HepG2 (cell line): ENCODE measurements around the gene UBE2S. TPM values are rescaled to one million over a fixed set of nuclear protein-coding genes. Genes with fewer than 3 reads are reported as not detected.

Source experiments
- ATAC-seq: fragments of 200-7000 bp; cut with Tn5 transposase; 3 replicates; pipeline ENCODE4 v1.9.1; 2020; ENCODE audit warnings: mild to moderate bottlenecking, moderate library complexity
- BruUV-seq: library from RNA; stranded (reverse); fragments of 400-500 nt; replicated peaks from 2 replicates; lab custom pipeline; 2021; lab: Mats Ljungman, UMichigan
- CTCF ChIA-PET: fragments of 300-600 bp; formaldehyde crosslinking; extraction: SDS; loops from one replicate; lab custom pipeline; 2021; ENCODE audit warnings: low total read pairs, inconsistent platforms, low intra/inter-chr PET ratio; lab: Yijun Ruan, JAX
- POLR2A ChIA-PET: fragments of 350-600 bp; sonication (Branson Sonifier 250); formaldehyde crosslinking; loops from one replicate; lab custom pipeline; 2020; ENCODE audit warnings: antibody characterized with exemption, inconsistent platforms; lab: Yijun Ruan, JAX
- DNase-seq: peaks from one replicate; pipeline ENCODE4 v3.0.0-alpha.2; 2015; ENCODE audit warnings: low spot score
- FAIRE-seq: peaks from 3 replicates; lab custom pipeline; 2011; peaks lifted over from hg19 to GRCh38; lab: Jason Lieb, UNC
- H2AFZ ChIP-seq: one replicate; pipeline ENCODE4 v1.6.1; 2011; ENCODE audit warnings: low read length, inconsistent platforms
- H3K27ac ChIP-seq: fragments of 300-600 bp; 3 replicates; pipeline ENCODE4 v1.8.0; 2011; ENCODE audit warnings: mixed run types, mild to moderate bottlenecking, mixed read lengths, low read length, inconsistent platforms; ENCODE audit not compliant: insufficient read depth; ENCODE audit errors: extremely low read length
- H3K27me3 ChIP-seq, 2 experiments: fragments of 200-600 bp in 1 of 2; 2 replicates in 1 of 2; 3 replicates in 1 of 2; pipeline versions ENCODE4 v1.6.0 to v1.8.0; 2011; ENCODE audit warnings: low read length in 2 of 2, mild to moderate bottlenecking in 2 of 2, moderate library complexity in 2 of 2, inconsistent platforms in 1 of 2; ENCODE audit not compliant: insufficient read depth in 2 of 2, control insufficient read depth in 1 of 2
- H3K36me3 ChIP-seq, 2 experiments: fragments of 200-600 bp in 1 of 2; replicated peaks in 1 of 2; 2 replicates in 1 of 2; 3 replicates in 1 of 2; pipeline versions ENCODE4 v1.5.1 to v1.8.0; 2011; ENCODE audit warnings: low read length in 2 of 2, inconsistent platforms in 1 of 2; ENCODE audit not compliant: insufficient read depth in 2 of 2, control insufficient read depth in 1 of 2
- H3K4me1 ChIP-seq: 2 replicates; pipeline ENCODE4 v1.5.1; 2012; ENCODE audit warnings: low read length, inconsistent platforms; ENCODE audit not compliant: insufficient read depth
- H3K4me2 ChIP-seq: 2 replicates; pipeline ENCODE4 v1.6.0; 2011; ENCODE audit warnings: low read depth, low read length, inconsistent platforms
- H3K4me3 ChIP-seq, 3 experiments: fragments of 200-600 bp in 1 of 3; sonication (generic), shearing (Covaris generic) in 1 of 3; replicated peaks in 1 of 3; 2 replicates each; pipeline ENCODE4 v1.5.1; 2011 to 2016; ENCODE audit warnings: low read length in 3 of 3, inconsistent platforms in 2 of 3, low read depth in 2 of 3, mild to moderate bottlenecking in 2 of 3, control low read depth in 1 of 3, mixed read lengths in 1 of 3; ENCODE audit not compliant: insufficient read depth in 1 of 3
- H3K79me2 ChIP-seq: one replicate; pipeline ENCODE4 v1.6.1; 2011; ENCODE audit warnings: low read length, inconsistent platforms; ENCODE audit not compliant: insufficient read depth
- H3K9ac ChIP-seq: 2 replicates; pipeline ENCODE4 v1.6.0; 2011; ENCODE audit warnings: mild to moderate bottlenecking, low read depth, low read length, inconsistent platforms; ENCODE audit not compliant: insufficient read depth
- H3K9me3 ChIP-seq: 2 replicates; pipeline ENCODE4 v1.5.1; 2012; ENCODE audit warnings: mild to moderate bottlenecking, low read length
- H4K20me1 ChIP-seq: 2 replicates; pipeline ENCODE4 v1.6.0; 2011; ENCODE audit warnings: inconsistent platforms, mild to moderate bottlenecking, low read length, moderate library complexity; ENCODE audit not compliant: insufficient read depth
- ATF1 ChIP-seq: IDR thresholded peaks from 2 replicates; pipeline ENCODE4 v1.6.1; 2016; ENCODE audit warnings: mild to moderate bottlenecking, control low read depth
- CERS6 ChIP-seq: sonication (generic); formaldehyde crosslinking; IDR thresholded peaks from 2 replicates; pipeline ENCODE4 v1.5.0; 2020; ENCODE audit warnings: missing genetic modification reagents
- CREB1 ChIP-seq, 2 experiments: fragments of 450-650 bp in 1 of 2; IDR thresholded peaks; 2 replicates each; pipeline ENCODE4 v1.6.1; 2016 to 2017; ENCODE audit warnings: control low read depth in 1 of 2, mild to moderate bottlenecking in 1 of 2, missing compliant biosample characterization in 1 of 2, missing genetic modification characterization in 1 of 2
- DNMT1 ChIP-seq: sonication (generic); formaldehyde crosslinking; IDR thresholded peaks from 2 replicates; pipeline ENCODE4 v1.5.1; 2020; ENCODE audit warnings: mild to moderate bottlenecking, missing genetic modification reagents
- GABPB1 ChIP-seq: IDR thresholded peaks from 2 replicates; pipeline ENCODE4 v1.6.1; 2016; ENCODE audit warnings: mild to moderate bottlenecking, missing genetic modification reagents, moderate library complexity, missing compliant biosample characterization
- GTF2F1 ChIP-seq: fragments of 150-350 bp; IDR thresholded peaks from 2 replicates; pipeline ENCODE4 v1.6.1; 2014; ENCODE audit warnings: low read length
- MAFK ChIP-seq, 2 experiments: IDR thresholded peaks in 1 of 2; conservative IDR thresholded peaks in 1 of 2; 2 replicates each; pipeline ENCODE4 v1.6.1; 2011; ENCODE audit warnings: improper control_type of control experiment in 2 of 2, low read length in 2 of 2
- NBN ChIP-seq: fragments of 450-650 bp; conservative IDR thresholded peaks from 2 replicates; pipeline ENCODE4 v1.6.1; 2017
- SMC3 ChIP-seq: IDR thresholded peaks from 2 replicates; pipeline ENCODE4 v1.6.1; 2011; ENCODE audit warnings: low read length, improper control_type of control experiment
- SP1 ChIP-seq, 2 experiments: fragments of 450-650 bp in 1 of 2; sonication (generic) in 1 of 2; formaldehyde crosslinking in 1 of 2; IDR thresholded peaks; 2 replicates each; pipeline versions ENCODE4 v1.4.0 to v1.6.1; 2016 to 2020; ENCODE audit warnings: missing genetic modification reagents in 1 of 2
- SPEN ChIP-seq: sonication (generic); formaldehyde crosslinking; IDR thresholded peaks from 2 replicates; pipeline ENCODE4 v1.5.1; 2020; ENCODE audit warnings: low read depth, mild to moderate bottlenecking, missing genetic modification reagents
- ZFX ChIP-seq: sonication (generic); formaldehyde crosslinking; IDR thresholded peaks from 2 replicates; pipeline ENCODE4 v1.4.0; 2020; ENCODE audit warnings: mild to moderate bottlenecking, low read depth, missing genetic modification reagents, moderate library complexity
- ZFY ChIP-seq: sonication (generic); formaldehyde crosslinking; IDR thresholded peaks from 2 replicates; pipeline ENCODE4 v1.4.0; 2020; ENCODE audit warnings: missing genetic modification reagents
- ZNF343 ChIP-seq: sonication (generic); formaldehyde crosslinking; IDR thresholded peaks from 2 replicates; pipeline ENCODE4 v1.4.0; 2020; ENCODE audit warnings: mild to moderate bottlenecking, missing genetic modification reagents
- ZNF569 ChIP-seq: sonication (generic); formaldehyde crosslinking; IDR thresholded peaks from 2 replicates; pipeline ENCODE4 v1.5.0; 2020; ENCODE audit warnings: mild to moderate bottlenecking, missing genetic modification reagents, moderate library complexity, borderline replicate concordance
- ZNF687 ChIP-seq: sonication (generic); formaldehyde crosslinking; IDR thresholded peaks from 2 replicates; pipeline ENCODE4 v1.5.1; 2020; ENCODE audit warnings: mild to moderate bottlenecking, missing genetic modification reagents, moderate library complexity
- WGBS: methylation state at CpG from one replicate; pipeline ENCODE4 v1.1.6; 2017; ENCODE audit warnings: low lambda C conversion rate; 5-methylcytosine and 5-hydroxymethylcytosine counted together
- in situ Hi-C: cut with HindIII; loops from 2 replicates; pipeline ENCODE4 v1.10.0; 2017; ENCODE audit warnings: low pct_unique_long_range_greater_than_20kb; ENCODE audit not compliant: extremely low pct_ligation_motif_present
- intact Hi-C: fragments of 100-400 bp; cut with micrococcal nuclease; formaldehyde crosslinking; loops from one replicate; pipeline ENCODE4 v1.10.0; 2022; ENCODE audit not compliant: unreplicated experiment
- polyA plus RNA-seq, 8 experiments: library from polyadenylated mRNA; depleted of rRNA in 3 of 8; stranded (reverse) in 7 of 8; unstranded in 1 of 8; fragments of >200 nt; fragmentation: Illumina TruSeq in 4 of 8; extraction: Trizol in 4 of 8; gene quantifications; 2 replicates each; pipeline versions ENCODE4 v1.2.1 to v1.2.3, GENCODE V29; 2011 to 2016; ENCODE audit warnings: low read depth in 4 of 8, missing spikeins in 1 of 8, mixed read lengths in 1 of 8; ENCODE audit not compliant: insufficient read depth in 1 of 8
- total RNA-seq, 5 experiments: library from RNA; depleted of rRNA; stranded (reverse); fragments of >200 nt; fragmentation: Illumina TruSeq; extraction: Trizol; gene quantifications; 2 replicates each; pipeline ENCODE4 v1.2.3, GENCODE V29; 2016; ENCODE audit warnings: low read depth in 1 of 5
- TF ChIP-seq, protein P1 (sequence below): sonication (generic); formaldehyde crosslinking; IDR thresholded peaks from 2 replicates; pipeline ENCODE4 v1.4.0; 2020; ENCODE audit warnings: missing genetic modification reagents

The UBE2S gene
- total and polyA plus RNA-seq, 2 of the 13 experiments (the other 11 are each of a cell fraction or from before 2014, with no cell fraction given) = 32.2 to 39.3 TPM

GRCh38 chr19:55353803-55354697 is 53.5 kb downstream of the UBE2S start:
- ChIA-PET POLR2A (interaction anchor here (1.8 kb wide), 1 partner anchor 15 kb away, joined by 4 read pairs; the partner anchor contains the start of gene KMT5C), CTCF (no interaction called here)
- 0 out of 2 replicates have a peak, but pooled peaks cover 4% of the 10 kb centered on the region for H4K20me1 ChIP-seq
- no peak overlapping the region for H3K27ac ChIP-seq
- H3K9ac ChIP-seq = 0 out of 2 replicates have a peak overlapping the region, but pooled peaks have one; percentile 29
- no peaks in the 10 kb centered on the region for H3K9me3 ChIP-seq
- WGBS = under 1% methylated on average over 27 of the region's 72 CpGs
- no peaks in the 10 kb centered on the region for H3K79me2 ChIP-seq
- intact Hi-C loops = no loop called here
- DNase-seq = no peak
- peak; percentile 75 for ATAC-seq
- BruUV-seq = no TSS peak
- peak overlapping the region; percentile 30 to 74 (median 65) for H3K4me3 ChIP-seq
- H3K27me3 ChIP-seq = peaks cover 10 to 62% of the 10 kb centered on the region in 2 experiments; a peak in 4 of 5 replicates
- peak overlapping the region; percentile 88 for H3K4me2 ChIP-seq
- peaks cover 19% of the 10 kb centered on the region for H3K4me1 ChIP-seq
- H3K36me3 ChIP-seq = no peaks in the 10 kb centered on the region
- no peak overlapping the region for H2AFZ ChIP-seq
- in situ Hi-C loops = no loop called here
- FAIRE-seq = no peak
- no peak for TF ChIP-seq ATF1 (CRISPR knock-in tag)
- no peak for TF ChIP-seq NBN
- TF ChIP-seq MAFK (conservative IDR thresholded peaks at IDR 0.05 in 1 of 2, IDR thresholded peaks at IDR 0.05 in 1 of 2; ENCODE audit: low read length in 2 of 2) = no peak
- 0 out of 2 replicates have a peak, but pooled peaks have one; percentile 15 for TF ChIP-seq SPEN (CRISPR knock-in tag)
- 0 out of 2 replicates have a peak, but pooled peaks have one; percentile 26 for TF ChIP-seq CERS6
- TF ChIP-seq, protein P1, sequence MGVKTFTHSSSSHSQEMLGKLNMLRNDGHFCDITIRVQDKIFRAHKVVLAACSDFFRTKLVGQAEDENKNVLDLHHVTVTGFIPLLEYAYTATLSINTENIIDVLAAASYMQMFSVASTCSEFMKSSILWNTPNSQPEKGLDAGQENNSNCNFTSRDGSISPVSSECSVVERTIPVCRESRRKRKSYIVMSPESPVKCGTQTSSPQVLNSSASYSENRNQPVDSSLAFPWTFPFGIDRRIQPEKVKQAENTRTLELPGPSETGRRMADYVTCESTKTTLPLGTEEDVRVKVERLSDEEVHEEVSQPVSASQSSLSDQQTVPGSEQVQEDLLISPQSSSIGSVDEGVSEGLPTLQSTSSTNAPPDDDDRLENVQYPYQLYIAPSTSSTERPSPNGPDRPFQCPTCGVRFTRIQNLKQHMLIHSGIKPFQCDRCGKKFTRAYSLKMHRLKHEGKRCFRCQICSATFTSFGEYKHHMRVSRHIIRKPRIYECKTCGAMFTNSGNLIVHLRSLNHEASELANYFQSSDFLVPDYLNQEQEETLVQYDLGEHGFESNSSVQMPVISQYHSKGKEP (CRISPR knock-in tag) = no peak
- TF ChIP-seq SP1 (IDR thresholded peaks at IDR 0.05) = no peak
- TF ChIP-seq SP1 (CRISPR knock-in tag; IDR thresholded peaks at IDR 0.05) = peak; percentile 79
- no peak for TF ChIP-seq ZNF569 (CRISPR knock-in tag)
- no peak for TF ChIP-seq ZNF343 (CRISPR knock-in tag)
- no peak for TF ChIP-seq CREB1 (IDR thresholded peaks at IDR 0.05)
- no peak for TF ChIP-seq CREB1 (CRISPR knock-in tag; IDR thresholded peaks at IDR 0.05)
- TF ChIP-seq ZFX (CRISPR knock-in tag) = peak; percentile 22; the same call in 1 of the 2 replicates
- no peak for TF ChIP-seq SMC3
- peak; percentile 53; the same call in 1 of the 2 replicates for TF ChIP-seq GABPB1 (CRISPR knock-in tag)
- 0 out of 2 replicates have a peak, but pooled peaks have one; percentile 15 for TF ChIP-seq ZFY
- peak; percentile 45 for TF ChIP-seq ZNF687 (CRISPR knock-in tag)
- TF ChIP-seq GTF2F1 = no peak
- TF ChIP-seq DNMT1 (CRISPR knock-in tag) = 0 out of 2 replicates have a peak, but pooled peaks have one; percentile 20
